Activated CD8-positive, alpha-beta memory T cell treated with anti-CD3 and anti-CD28 coated beads, Interleukin-2, amount 50 U/mL, for 24 hours (primary cell): ENCODE data around the gene OSBPL9.
"Not testable (repeated sequence)": the region's sequence is repeated elsewhere in the genome, so short reads cannot be mapped to it uniquely, and the experiment has no call there.

Source experiments
- DNase-seq: peaks from one replicate; pipeline ENCODE4 v3.0.0-alpha.2; 2020; ENCODE audit errors: extremely low read depth

OSBPL9 gene

GRCh38 chr1:51610104-51610503 is 6.8 kb upstream of the OSBPL9 start:
- not testable (repeated sequence) for DNase-seq

- DNase-seq, result no peak
Observed at GRCh38 chr1:51610637-51611036, 6.3 kb upstream of the OSBPL9 start.

GRCh38 chr1:51612447-51612961 is 4.4 kb upstream of the OSBPL9 start:
- DNase-seq, result no peak

GRCh38 chr1:51615780-51616291 is 1.1 kb upstream of the OSBPL9 start:
- DNase-seq, result no peak

GRCh38 chr1:51616490-51616889 is 402 bp upstream of the OSBPL9 start:
- no peak for DNase-seq

GRCh38 chr1:51618715-51619114 is 1.8 kb downstream of the OSBPL9 start:
- no peak for DNase-seq

GRCh38 chr1:51620470-51620869 is 3.6 kb downstream of the OSBPL9 start:
- no peak for DNase-seq

- DNase-seq, result no peak
Observed at GRCh38 chr1:51621161-51621560, 4.3 kb downstream of the OSBPL9 start.

GRCh38 chr1:51621841-51622454 is 5.1 kb downstream of the OSBPL9 start:
- no peak for DNase-seq

- DNase-seq, result no peak
Observed at GRCh38 chr1:51622455-51622913, 5.6 kb downstream of the OSBPL9 start.

GRCh38 chr1:51623025-51623424 is 6.1 kb downstream of the OSBPL9 start:
- DNase-seq, result no peak

- DNase-seq, result no peak
Observed at GRCh38 chr1:51623450-51623849, 6.6 kb downstream of the OSBPL9 start.

GRCh38 chr1:51624855-51625254 is 8.0 kb downstream of the OSBPL9 start:
- DNase-seq, result no peak

GRCh38 chr1:51627672-51628071 is 10.8 kb downstream of the OSBPL9 start:
- DNase-seq, result no peak

GRCh38 chr1:51628715-51629590 is 12.1 kb downstream of the OSBPL9 start:
- no peak for DNase-seq

- no peak for DNase-seq
Observed at GRCh38 chr1:51629918-51630317, 13.0 kb downstream of the OSBPL9 start.

- no peak for DNase-seq
Observed at GRCh38 chr1:51630393-51630792, 13.5 kb downstream of the OSBPL9 start.

GRCh38 chr1:51630922-51631321 is 14.0 kb downstream of the OSBPL9 start:
- no peak for DNase-seq

- DNase-seq, result no peak
Observed at GRCh38 chr1:51631747-51632146, 14.9 kb downstream of the OSBPL9 start.

- DNase-seq, result no peak
Observed at GRCh38 chr1:51634618-51635017, 17.7 kb downstream of the OSBPL9 start.

GRCh38 chr1:51635615-51636014 is 18.7 kb downstream of the OSBPL9 start:
- no peak for DNase-seq

- DNase-seq, result no peak
Observed at GRCh38 chr1:51636191-51636590, 19.3 kb downstream of the OSBPL9 start.
